Neuronal stem cell (in vitro differentiated cells): ENCODE results near the gene KIF12.
A peak's percentile ranks its signal among the peaks of the same experiment; 100 is the strongest.
"Not testable (repeated sequence)": the region's sequence is repeated elsewhere in the genome, so short reads cannot be mapped to it uniquely, and the experiment has no call there.

Experiments used
- DNase-seq: peaks from one replicate; pipeline ENCODE4 v3.0.0-alpha.2; 2013; ENCODE audit warnings: low spot score
- H2AFZ ChIP-seq: one replicate; pipeline ENCODE4 v1.6.1; 2013; ENCODE audit warnings: mild to moderate bottlenecking, low read length, inconsistent platforms
- H2AK5ac ChIP-seq: 2 replicates; pipeline ENCODE4 v1.6.1; 2013; ENCODE audit warnings: low read depth, mild to moderate bottlenecking, inconsistent platforms, low read length, moderate library complexity, mixed read lengths
- H2BK120ac ChIP-seq: 2 replicates; pipeline ENCODE4 v1.6.1; 2013; ENCODE audit warnings: low read depth, mild to moderate bottlenecking, inconsistent platforms, low read length, moderate library complexity, mixed read lengths
- H2BK12ac ChIP-seq: one replicate; pipeline ENCODE4 v1.6.1; 2013; ENCODE audit warnings: low read length, inconsistent platforms
- H2BK15ac ChIP-seq: 2 replicates; pipeline ENCODE4 v1.6.1; 2013; ENCODE audit warnings: mild to moderate bottlenecking, low read length, inconsistent platforms, mixed read lengths
- H2BK5ac ChIP-seq: one replicate; pipeline ENCODE4 v1.6.1; 2013; ENCODE audit warnings: inconsistent platforms, mild to moderate bottlenecking, low read length, moderate library complexity
- H3K14ac ChIP-seq: one replicate; pipeline ENCODE4 v1.6.1; 2013; ENCODE audit warnings: low read length, inconsistent platforms
- H3K18ac ChIP-seq: 2 replicates; pipeline ENCODE4 v1.6.1; 2013; ENCODE audit warnings: low read length, inconsistent platforms
- H3K23ac ChIP-seq: 2 replicates; pipeline ENCODE4 v1.6.1; 2013; ENCODE audit warnings: low read depth, mild to moderate bottlenecking, mixed read lengths, low read length, inconsistent platforms; ENCODE audit not compliant: poor library complexity
- H3K27ac ChIP-seq: replicated peaks from 3 replicates; pipeline ENCODE4 v1.5.1; 2013; ENCODE audit warnings: low read length, inconsistent platforms
- H3K27me3 ChIP-seq, 3 experiments: 2 replicates each; pipeline ENCODE4 v1.6.1; 2013; ENCODE audit warnings: low read length in 3 of 3, mild to moderate bottlenecking in 2 of 3, inconsistent platforms in 1 of 3, low read depth in 1 of 3, mixed read lengths in 1 of 3, moderate library complexity in 1 of 3; ENCODE audit not compliant: control insufficient read depth in 3 of 3, insufficient read depth in 3 of 3
- H3K36me3 ChIP-seq, 2 donors: replicated peaks in 1 of 2; 2 replicates each; pipeline ENCODE4 v1.6.1; 2013; ENCODE audit warnings: low read length in 2 of 2; ENCODE audit not compliant: control insufficient read depth in 2 of 2, insufficient read depth in 2 of 2
- H3K4ac ChIP-seq: 2 replicates; pipeline ENCODE4 v1.6.1; 2013; ENCODE audit warnings: inconsistent platforms, mild to moderate bottlenecking, low read length, moderate library complexity
- H3K4me1 ChIP-seq, 2 donors: 1 replicate in 1 of 2; 2 replicates in 1 of 2; pipeline ENCODE4 v1.6.1; 2013; ENCODE audit warnings: low read length in 2 of 2, low read depth in 1 of 2; ENCODE audit not compliant: control insufficient read depth in 2 of 2, insufficient read depth in 1 of 2
- H3K4me2 ChIP-seq: one replicate; pipeline ENCODE4 v1.6.1; 2013; ENCODE audit warnings: mild to moderate bottlenecking, low read length, inconsistent platforms; ENCODE audit not compliant: insufficient read depth, poor library complexity, severe bottlenecking
- H3K4me3 ChIP-seq, 2 donors: 2 replicates each; pipeline ENCODE4 v1.5.1; 2013; ENCODE audit warnings: low read length in 2 of 2, mild to moderate bottlenecking in 2 of 2, inconsistent platforms in 1 of 2, moderate library complexity in 1 of 2
- H3K79me1 ChIP-seq: one replicate; pipeline ENCODE4 v1.6.1; 2013; ENCODE audit warnings: low read depth, mild to moderate bottlenecking, inconsistent platforms, low read length, moderate library complexity
- H3K9ac ChIP-seq: one replicate; pipeline ENCODE4 v1.6.1; 2013; ENCODE audit warnings: mild to moderate bottlenecking, low read depth, low read length, inconsistent platforms; ENCODE audit not compliant: poor library complexity
- H3K9me3 ChIP-seq, 2 donors: replicated peaks in 1 of 2; 2 replicates each; pipeline versions ENCODE3 to v1.6.1; 2013; ENCODE audit warnings: low read length in 2 of 2, mild to moderate bottlenecking in 2 of 2, inconsistent platforms in 1 of 2, low read depth in 1 of 2, mixed read lengths in 1 of 2, moderate library complexity in 1 of 2; ENCODE audit not compliant: control insufficient read depth in 2 of 2, insufficient read depth in 1 of 2
- H4K8ac ChIP-seq: one replicate; pipeline ENCODE4 v1.6.1; 2013; ENCODE audit warnings: low read depth, mild to moderate bottlenecking, inconsistent platforms, low read length, moderate library complexity
- H4K91ac ChIP-seq: one replicate; pipeline ENCODE4 v1.6.1; 2013; ENCODE audit warnings: low read length, low read depth, mild to moderate bottlenecking, inconsistent platforms; ENCODE audit not compliant: poor library complexity
- WGBS, 2 donors: extraction: QIAGEN DNeasy Blood & Tissue Kit; methylation state at CpG; one replicate each; pipeline ENCODE4 v1.1.7; 2013; ENCODE audit warnings: missing lambda C conversion rate in 2 of 2, mixed read lengths in 1 of 2; ENCODE audit not compliant: insufficient read length in 2 of 2, insufficient replicate concordance in 1 of 2; ENCODE audit errors: extremely low coverage in 2 of 2; 5-methylcytosine and 5-hydroxymethylcytosine counted together

KIF12 gene

GRCh38 chr9:114082763-114083412 lies 16.2 kb downstream of the KIF12 start:
- peaks cover 0 to 36% (median 0%) of the 10 kb centered on the region in 3 experiments for H3K27me3 ChIP-seq
- H3K36me3 ChIP-seq, H2BK5ac ChIP-seq, H3K14ac ChIP-seq, H3K4me3 ChIP-seq, H3K23ac ChIP-seq, H3K4me1 ChIP-seq, H3K18ac ChIP-seq, H4K8ac ChIP-seq, H2BK15ac ChIP-seq, H3K79me1 ChIP-seq, H3K27ac ChIP-seq, H2AK5ac ChIP-seq, H3K4me2 ChIP-seq, DNase-seq, H3K9ac ChIP-seq, H4K91ac ChIP-seq, H3K9me3 ChIP-seq, H2BK120ac ChIP-seq, H3K4ac ChIP-seq, H2BK12ac ChIP-seq: not testable (repeated sequence)
- H2AFZ ChIP-seq, result peak overlapping the region; percentile 34
- no CpG with 5 or more reads among the region's 13 CpGs for WGBS, 2 donors

- H3K27me3 ChIP-seq, result peaks cover 0 to 31% (median 0%) of the 10 kb centered on the region in 3 experiments
- H2AK5ac ChIP-seq, result peak overlapping the region; percentile 81
- no peak overlapping the region for H2BK15ac ChIP-seq
- peak overlapping the region; percentile 14 for H3K14ac ChIP-seq
- H3K23ac ChIP-seq, result no peak overlapping the region
- no peak overlapping the region for H2BK12ac ChIP-seq
- peak overlapping the region; percentile 54 for H4K91ac ChIP-seq
- peaks cover 0 to 6% of the 10 kb centered on the region in 2 donors for H3K4me1 ChIP-seq
- WGBS, 2 donors, result no CpG with 5 or more reads among the region's 10 CpGs
- DNase-seq, result peak; percentile 92
- H3K4ac ChIP-seq, result no peak overlapping the region
- no peaks in the 10 kb centered on the region for H3K9me3 ChIP-seq
- no peak overlapping the region for H2BK5ac ChIP-seq
- H3K18ac ChIP-seq, result peak overlapping the region; percentile 15
- H3K79me1 ChIP-seq, result no peaks in the 10 kb centered on the region
- no peaks in the 10 kb centered on the region for H3K36me3 ChIP-seq
- H3K4me3 ChIP-seq, result no peak overlapping the region
- no peak overlapping the region for H3K4me2 ChIP-seq
- H4K8ac ChIP-seq, result no peak overlapping the region
- H3K27ac ChIP-seq, result no peak overlapping the region
- no peak overlapping the region for H2BK120ac ChIP-seq
- H3K9ac ChIP-seq, result no peak overlapping the region
- peak overlapping the region; percentile 34 for H2AFZ ChIP-seq
Measured at GRCh38 chr9:114082017-114082762, 16.9 kb downstream of the KIF12 start.

GRCh38 chr9:114081441-114082016 lies 17.6 kb downstream of the KIF12 start:
- Histone ChIP-seq H2BK12ac (no peak overlapping the region), H2BK5ac (no peak overlapping the region), H2AK5ac (no peak overlapping the region), H3K9ac (no peak overlapping the region), H3K18ac (no peak overlapping the region), H2AFZ (no peak overlapping the region), H2BK120ac (no peak overlapping the region), H3K4me3 (no peak overlapping the region), H3K4me1 (peaks cover 0 to 6% of the 10 kb centered on the region in 2 donors), H4K91ac (no peak overlapping the region), H3K4ac (no peak overlapping the region), H3K9me3 (no peaks in the 10 kb centered on the region), H2BK15ac (no peak overlapping the region), H3K27ac (no peak overlapping the region), H3K14ac (no peak overlapping the region), H3K27me3 (peaks cover 0 to 30% (median 0%) of the 10 kb centered on the region in 3 experiments), H3K4me2 (no peak overlapping the region), H3K36me3 (no peaks in the 10 kb centered on the region), H3K79me1 (no peaks in the 10 kb centered on the region), H3K23ac (no peak overlapping the region), H4K8ac (no peak overlapping the region)
- no peak for DNase-seq
- no CpG with 5 or more reads among the region's 6 CpGs for WGBS, 2 donors
